NB4 (cell line): Measurements from ENCODE around the gene TP53TG5.

Experiments
- DNase-seq: peaks from one replicate; pipeline ENCODE4 v3.0.0; 2010; ENCODE audit warnings: low read depth
- H3K4me3 ChIP-seq: one replicate; pipeline ENCODE4 v1.5.1; 2011; ENCODE audit warnings: mild to moderate bottlenecking, low read depth, low read length, moderate library complexity
- CTCF ChIP-seq: IDR thresholded peaks from one replicate; pipeline ENCODE4 v1.5.1; 2012; ENCODE audit warnings: low read depth, low read length
- MAX ChIP-seq: IDR thresholded peaks from 2 replicates; pipeline ENCODE4 v1.6.1; 2011; ENCODE audit warnings: low read depth, low read length
- MYC ChIP-seq: IDR thresholded peaks from 2 replicates; pipeline ENCODE4 v1.6.1; 2011; ENCODE audit warnings: low read depth, low read length
- POLR2A ChIP-seq: IDR thresholded peaks from 2 replicates; pipeline ENCODE4 v1.6.1; 2011; ENCODE audit warnings: mild to moderate bottlenecking; ENCODE audit not compliant: insufficient read length; ENCODE audit errors: extremely low read depth

TP53TG5 gene

GRCh38 chr20:45340236-45340847 lies 37.8 kb downstream of the TP53TG5 start:
- H3K4me3 ChIP-seq: no peak overlapping the region
- DNase-seq: no peak
- TF ChIP-seq CTCF: no peak
- TF ChIP-seq POLR2A: no peak
- no peak for TF ChIP-seq MAX
- TF ChIP-seq MYC: no peak

- TF ChIP-seq MAX: no peak
- TF ChIP-seq CTCF: no peak
- no peak for TF ChIP-seq POLR2A
- no peak for TF ChIP-seq MYC
- no peak overlapping the region for H3K4me3 ChIP-seq
- no peak for DNase-seq
These were observed 38.3 kb downstream of the TP53TG5 start for GRCh38 chr20:45339799-45340198.

GRCh38 chr20:45339084-45339483 lies 39.0 kb downstream of the TP53TG5 start:
- H3K4me3 ChIP-seq: no peak overlapping the region
- DNase-seq: no peak
- TF ChIP-seq MYC: no peak
- no peak for TF ChIP-seq CTCF
- TF ChIP-seq POLR2A: no peak
- TF ChIP-seq MAX: no peak

GRCh38 chr20:45338121-45339030 lies 39.7 kb downstream of the TP53TG5 start:
- no peak overlapping the region for H3K4me3 ChIP-seq
- TF ChIP-seq CTCF (no peak), POLR2A (no peak), MAX (no peak), MYC (no peak)
- no peak for DNase-seq

GRCh38 chr20:45337367-45338120 lies 40.6 kb downstream of the TP53TG5 start:
- no peak overlapping the region for H3K4me3 ChIP-seq
- DNase-seq: no peak
- TF ChIP-seq CTCF: no peak
- TF ChIP-seq POLR2A: no peak
- TF ChIP-seq MYC: no peak
